ENCODE data around the gene PLSCR4. TPM values are rescaled to one million over a fixed set of nuclear protein-coding genes. Genes with fewer than 3 reads are reported as not detected.

PLSCR4 gene
- total RNA-seq, 1 experiment from 2014 or later = 9.1 TPM

GRCh38 chr3:146165877-146166276 is 85.0 kb downstream of the PLSCR4 start:
- Histone ChIP-seq H3K9me3 (no peaks in the 10 kb centered on the region), H3K4me1 (no peaks in the 10 kb centered on the region), H3K27me3 (replicated peaks; ENCODE audit: control insufficient read depth, insufficient read depth, low read length) (no peaks in the 10 kb centered on the region), H3K36me3 (ENCODE audit: control insufficient read depth, insufficient read depth, low read length) (no peaks in the 10 kb centered on the region), H3K4me3 (ENCODE audit: low read depth, low read length) (no peak overlapping the region)
- DNase-seq = no peak
- H3K4me1 Mint-ChIP-seq (ENCODE audit: low read depth, unreplicated experiment) = peaks cover 20% of the 10 kb centered on the region
- H3K27ac Mint-ChIP-seq (ENCODE audit: unreplicated experiment) = no peak overlapping the region
- ChIA-PET CTCF (no interaction called here), POLR2A (no interaction called here)
- peaks cover 4% of the 10 kb centered on the region for H3K9me3 Mint-ChIP-seq (ENCODE audit: unreplicated experiment)
- intact Hi-C loops (cut with micrococcal nuclease; ENCODE audit: unreplicated experiment) = no loop called here
- TF ChIP-seq CTCF (IDR thresholded peaks at IDR 0.05; ENCODE audit: insufficient read depth in 1 of 2, low read depth in 1 of 2, low read length in 1 of 2, severe bottlenecking in 1 of 2, unreplicated experiment in 1 of 2) = no peak
- no TSS peak for BruUV-seq (replicated peaks)
- peaks cover 7% of the 10 kb centered on the region for H3K36me3 Mint-ChIP-seq (ENCODE audit: insufficient read depth, unreplicated experiment)
- no peaks in the 10 kb centered on the region for H3K27me3 Mint-ChIP-seq (ENCODE audit: insufficient read depth, unreplicated experiment)
- H3K4me3 Mint-ChIP-seq (ENCODE audit: unreplicated experiment) = no peak overlapping the region

GRCh38 chr3:146164971-146165769 is 85.7 kb downstream of the PLSCR4 start:
- no peak overlapping the region for H3K27ac Mint-ChIP-seq (ENCODE audit: unreplicated experiment)
- Histone ChIP-seq H3K9me3 (no peaks in the 10 kb centered on the region), H3K36me3 (ENCODE audit: control insufficient read depth, insufficient read depth, low read length) (no peaks in the 10 kb centered on the region), H3K27me3 (replicated peaks; ENCODE audit: control insufficient read depth, insufficient read depth, low read length) (no peaks in the 10 kb centered on the region), H3K4me3 (ENCODE audit: low read depth, low read length) (no peak overlapping the region), H3K4me1 (no peaks in the 10 kb centered on the region)
- no peaks in the 10 kb centered on the region for H3K9me3 Mint-ChIP-seq (ENCODE audit: unreplicated experiment)
- BruUV-seq (replicated peaks) = no TSS peak
- ChIA-PET POLR2A (no interaction called here), CTCF (no interaction called here)
- H3K36me3 Mint-ChIP-seq (ENCODE audit: insufficient read depth, unreplicated experiment) = peaks cover 11% of the 10 kb centered on the region
- intact Hi-C loops (cut with micrococcal nuclease; ENCODE audit: unreplicated experiment) = loop anchor here (5.0 kb wide), 1 partner anchor 377 kb away; the partner anchor contains the start of gene PLSCR1
- DNase-seq = no peak
- H3K4me1 Mint-ChIP-seq (ENCODE audit: low read depth, unreplicated experiment) = peaks cover 20% of the 10 kb centered on the region
- no peaks in the 10 kb centered on the region for H3K27me3 Mint-ChIP-seq (ENCODE audit: insufficient read depth, unreplicated experiment)
- no peak overlapping the region for H3K4me3 Mint-ChIP-seq (ENCODE audit: unreplicated experiment)
- TF ChIP-seq CTCF (IDR thresholded peaks at IDR 0.05; ENCODE audit: insufficient read depth in 1 of 2, low read depth in 1 of 2, low read length in 1 of 2, severe bottlenecking in 1 of 2, unreplicated experiment in 1 of 2) = no peak

DNA sequence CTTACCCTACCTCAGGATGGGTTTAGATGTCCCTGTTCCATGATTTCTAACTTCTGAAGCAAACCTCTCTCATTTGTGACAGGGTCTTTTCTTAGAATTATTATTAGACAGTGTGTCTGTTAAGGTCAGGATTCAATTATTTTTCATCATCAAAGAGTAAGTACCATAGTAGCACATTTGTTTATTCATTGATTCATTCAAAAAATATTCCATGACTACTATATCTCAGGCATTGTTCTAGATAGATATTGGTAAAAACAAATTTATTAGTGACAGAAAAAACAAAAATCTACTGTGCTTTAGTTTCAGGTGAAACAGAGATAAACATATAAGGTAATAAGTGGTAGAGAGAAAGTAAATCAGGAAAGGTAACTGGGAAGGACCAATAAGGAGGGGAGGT is 86.4 kb downstream of the PLSCR4 start:
- no TSS peak for BruUV-seq (replicated peaks)
- no peak overlapping the region for H3K4me3 Mint-ChIP-seq (ENCODE audit: unreplicated experiment)
- H3K27me3 ChIP-seq (replicated peaks; ENCODE audit: control insufficient read depth, insufficient read depth, low read length) = no peaks in the 10 kb centered on the region
- POLR2A ChIA-PET = no interaction called here
- TF ChIP-seq CTCF (IDR thresholded peaks at IDR 0.05; ENCODE audit: insufficient read depth in 1 of 2, low read depth in 1 of 2, low read length in 1 of 2, severe bottlenecking in 1 of 2, unreplicated experiment in 1 of 2) = no peak
- H3K4me3 ChIP-seq (ENCODE audit: low read depth, low read length) = no peak overlapping the region
- H3K9me3 Mint-ChIP-seq (ENCODE audit: unreplicated experiment) = no peaks in the 10 kb centered on the region
- CTCF ChIA-PET = no interaction called here
- DNase-seq = no peak
- no peak overlapping the region for H3K27ac Mint-ChIP-seq (ENCODE audit: unreplicated experiment)
- no peaks in the 10 kb centered on the region for H3K27me3 Mint-ChIP-seq (ENCODE audit: insufficient read depth, unreplicated experiment)
- peaks cover 20% of the 10 kb centered on the region for H3K4me1 Mint-ChIP-seq (ENCODE audit: low read depth, unreplicated experiment)
- intact Hi-C loops (cut with micrococcal nuclease; ENCODE audit: unreplicated experiment) = loop anchor here (5.0 kb wide), 1 partner anchor 378 kb away; the partner anchor contains the start of gene PLSCR1
- no peaks in the 10 kb centered on the region for H3K4me1 ChIP-seq
- H3K36me3 ChIP-seq (ENCODE audit: control insufficient read depth, insufficient read depth, low read length) = no peaks in the 10 kb centered on the region
- H3K36me3 Mint-ChIP-seq (ENCODE audit: insufficient read depth, unreplicated experiment) = peaks cover 18% of the 10 kb centered on the region
- no peaks in the 10 kb centered on the region for H3K9me3 ChIP-seq
